SK-N-SH (cell line): ENCODE results near the gene BANF1. TPM values are rescaled to one million over a fixed set of nuclear protein-coding genes. Genes with fewer than 3 reads are reported as not detected.

Experiments used
- CTCF ChIA-PET: fragments of 300-600, 350-600 bp; formaldehyde crosslinking; extraction: SDS; loops from one replicate; lab custom pipeline; 2021; lab: Yijun Ruan, JAX
- POLR2A ChIA-PET: fragments of 350-600 bp; sonication (Branson Sonifier 250); formaldehyde crosslinking; extraction: SDS; loops from one replicate; lab custom pipeline; 2020; ENCODE audit warnings: antibody characterized with exemption, inconsistent platforms; lab: Yijun Ruan, JAX
- DNase-seq: peaks from one replicate; pipeline ENCODE4 v3.0.0; 2012
- H2AFZ ChIP-seq: fragments of 200-600 bp; sonication (generic); 2 replicates; pipeline ENCODE4 v1.8.1; 2016; ENCODE audit warnings: antibody characterized with exemption, mild to moderate bottlenecking, low read depth
- H3F3A ChIP-seq: fragments of 200-600 bp; sonication (generic); replicated peaks from 2 replicates; pipeline ENCODE3; 2016; ENCODE audit warnings: antibody characterized with exemption, mild to moderate bottlenecking; ENCODE audit not compliant: insufficient read depth
- H3K27ac ChIP-seq, 2 experiments: fragments of 200-500 bp in 1 of 2; fragments of 200-600 bp in 1 of 2; sonication (Bioruptor generic) in 1 of 2; sonication (generic), shearing (Covaris generic) in 1 of 2; 2 replicates each; pipeline versions ENCODE4 v1.5.1 to v1.6.1; 2014 to 2016; ENCODE audit warnings: low read depth in 2 of 2, inconsistent platforms in 1 of 2, low read length in 1 of 2, mild to moderate bottlenecking in 1 of 2, mixed read lengths in 1 of 2
- H3K27me3 ChIP-seq: fragments of 200-600 bp; sonication (generic), shearing (Covaris generic); 2 replicates; pipeline ENCODE4 v1.6.1; 2016; ENCODE audit warnings: mixed run types; ENCODE audit not compliant: insufficient read depth
- H3K36me3 ChIP-seq, 2 experiments: fragments of 200-500 bp in 1 of 2; fragments of 200-600 bp in 1 of 2; sonication (Bioruptor generic) in 1 of 2; sonication (generic) in 1 of 2; replicated peaks in 1 of 2; 2 replicates each; pipeline versions ENCODE3 to v1.5.1; 2014 to 2016; ENCODE audit warnings: low read length in 1 of 2, mild to moderate bottlenecking in 1 of 2; ENCODE audit not compliant: insufficient read depth in 2 of 2, control insufficient read depth in 1 of 2
- H3K4me1 ChIP-seq, 2 experiments: fragments of 200-500 bp in 1 of 2; fragments of 200-600 bp in 1 of 2; sonication (Bioruptor generic) in 1 of 2; sonication (generic), shearing (Covaris generic) in 1 of 2; 2 replicates each; pipeline versions ENCODE4 v1.5.1 to v1.6.1; 2014 to 2016; ENCODE audit warnings: low read depth in 1 of 2, low read length in 1 of 2, mixed run types in 1 of 2; ENCODE audit not compliant: insufficient read depth in 2 of 2, control insufficient read depth in 1 of 2
- H3K4me2 ChIP-seq: fragments of 200-600 bp; sonication (generic), shearing (Covaris generic); 2 replicates; pipeline ENCODE4 v1.6.1; 2017; ENCODE audit warnings: mixed run types
- H3K4me3 ChIP-seq, 2 experiments: fragments of 200-500 bp in 1 of 2; fragments of 200-600 bp in 1 of 2; sonication (Bioruptor generic) in 1 of 2; sonication (generic), shearing (Covaris generic) in 1 of 2; 2 replicates each; pipeline versions ENCODE4 v1.5.1 to v1.8.1; 2014 to 2016; ENCODE audit warnings: low read depth in 2 of 2, inconsistent platforms in 1 of 2, low read length in 1 of 2, mild to moderate bottlenecking in 1 of 2, mixed read lengths in 1 of 2, moderate library complexity in 1 of 2
- H3K79me2 ChIP-seq: fragments of 200-600 bp; sonication (generic); 2 replicates; pipeline ENCODE4 v1.8.1; 2017; ENCODE audit warnings: mild to moderate bottlenecking; ENCODE audit not compliant: insufficient read depth
- H3K9ac ChIP-seq: fragments of 200-600 bp; sonication (generic); 2 replicates; pipeline ENCODE4 v1.6.1; 2017; ENCODE audit warnings: mixed run types
- H3K9me2 ChIP-seq: fragments of 200-600 bp; sonication (generic); 2 replicates; pipeline ENCODE4 v1.6.1; 2017; ENCODE audit warnings: mixed run types
- H3K9me3 ChIP-seq: fragments of 200-600 bp; sonication (generic); 2 replicates; pipeline ENCODE4 v1.6.1; 2017; ENCODE audit warnings: mixed run types, mild to moderate bottlenecking, moderate library complexity
- H4K20me1 ChIP-seq: fragments of 200-600 bp; sonication (generic); 2 replicates; pipeline ENCODE4 v1.6.1; 2017; ENCODE audit warnings: mild to moderate bottlenecking, mixed run types; ENCODE audit not compliant: insufficient read depth
- EP300 ChIP-seq, 2 experiments: IDR thresholded peaks; 2 replicates each; pipeline versions ENCODE4 v1.4.0 to v1.6.1; 2012; ENCODE audit warnings: borderline replicate concordance in 1 of 2, low read depth in 1 of 2, low read length in 1 of 2
- EZH2phosphoT487 ChIP-seq: fragments of 200-600 bp; sonication (generic); IDR thresholded peaks from 2 replicates; pipeline ENCODE4 v1.6.1; 2017; ENCODE audit warnings: low read depth, mixed run types, mild to moderate bottlenecking, antibody characterized with exemption, moderate library complexity, borderline replicate concordance
- FOSL2 ChIP-seq: IDR thresholded peaks from 2 replicates; pipeline ENCODE4 v1.4.0; 2012; ENCODE audit warnings: low read depth, mild to moderate bottlenecking, moderate library complexity, borderline replicate concordance
- FOXM1 ChIP-seq: IDR thresholded peaks from 2 replicates; pipeline ENCODE4 v1.4.0; 2012; ENCODE audit warnings: low read depth, mild to moderate bottlenecking
- GABPA ChIP-seq: IDR thresholded peaks from 2 replicates; pipeline ENCODE4 v1.4.0; 2012; ENCODE audit warnings: low read depth, mild to moderate bottlenecking
- MEF2A ChIP-seq: IDR thresholded peaks from 2 replicates; pipeline ENCODE4 v1.4.0; 2012; ENCODE audit warnings: low read depth, borderline replicate concordance
- NFIC ChIP-seq: IDR thresholded peaks from 2 replicates; pipeline ENCODE4 v1.4.0; 2012; ENCODE audit warnings: borderline replicate concordance
- NRF1 ChIP-seq: IDR thresholded peaks from 2 replicates; pipeline ENCODE4 v1.6.1; 2012; ENCODE audit warnings: low read depth, mild to moderate bottlenecking, low read length
- RFX5 ChIP-seq: IDR thresholded peaks from 2 replicates; pipeline ENCODE4 v1.6.1; 2012; ENCODE audit warnings: mild to moderate bottlenecking, improper control_type of control experiment, low read length
- SIN3A ChIP-seq: IDR thresholded peaks from 2 replicates; pipeline ENCODE4 v1.6.1; 2012; ENCODE audit warnings: low read depth, mild to moderate bottlenecking, low read length, moderate library complexity, borderline replicate concordance
- SMC3 ChIP-seq: IDR thresholded peaks from 2 replicates; pipeline ENCODE4 v1.6.1; 2012; ENCODE audit warnings: low read depth, low read length, improper control_type of control experiment
- TEAD4 ChIP-seq: IDR thresholded peaks from 2 replicates; pipeline ENCODE4 v1.4.0; 2012; ENCODE audit warnings: mild to moderate bottlenecking, borderline replicate concordance; ENCODE audit not compliant: insufficient read depth
- WGBS: methylation state at CpG from one replicate; pipeline ENCODE4 v1.1.6; 2017; ENCODE audit warnings: low lambda C conversion rate; 5-methylcytosine and 5-hydroxymethylcytosine counted together
- polyA plus RNA-seq, 3 experiments: library from polyadenylated mRNA; depleted of rRNA; stranded (reverse); fragments of >200 nt; gene quantifications; 2 replicates each; pipeline ENCODE4 v1.2.3, GENCODE V29; 2012
- TF ChIP-seq, protein P1 (sequence below): IDR thresholded peaks from 2 replicates; pipeline ENCODE4; 2012
- TF ChIP-seq, protein P2 (sequence below): IDR thresholded peaks from 2 replicates; pipeline ENCODE4 v1.4.0; 2012; ENCODE audit warnings: low read depth

Gene BANF1
- polyA plus RNA-seq, 1 of the 3 experiments (the other 2 are of a cell fraction): 382 TPM

DNA sequence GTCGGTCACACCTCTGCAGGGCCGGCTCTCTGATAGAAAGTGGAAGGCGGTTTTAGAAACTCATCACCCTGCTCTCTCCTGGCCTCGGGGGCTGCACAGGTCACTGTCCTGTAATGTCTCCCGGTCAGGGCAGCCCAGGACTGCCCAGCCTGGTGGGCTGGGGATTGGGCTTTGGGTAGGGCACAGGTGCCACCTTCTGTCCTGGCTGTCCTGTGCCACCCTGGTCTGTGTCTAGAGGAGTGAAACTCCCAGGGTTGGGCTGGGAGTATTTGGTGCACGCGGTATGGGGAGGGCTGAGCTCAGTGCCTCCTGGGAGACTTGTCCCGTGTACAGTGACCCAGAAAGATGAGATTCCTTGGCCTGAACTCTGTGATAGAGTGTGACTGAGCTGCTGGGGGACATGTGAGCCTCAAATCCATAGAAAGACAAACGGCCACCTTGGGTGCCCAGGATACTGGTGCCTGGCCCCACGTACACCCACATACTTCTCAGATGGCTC is 23.0 kb upstream of the BANF1 start:
- Histone ChIP-seq H4K20me1 (no peaks in the 10 kb centered on the region), H3K9me3 (no peaks in the 10 kb centered on the region), H3K27ac (no peak overlapping the region), H3K27me3 (no peaks in the 10 kb centered on the region), H3K9me2 (no peaks in the 10 kb centered on the region), H3K36me3 (peaks cover 3 to 37% of the 10 kb centered on the region in 2 experiments)
- DNase-seq: peak; percentile 27
- CTCF ChIA-PET: interaction anchor here (1.3 to 20.1 kb wide), 4 partner anchors 9 to 130 kb away, joined by 3 to 261 read pairs (median 12); partner anchors contain the start of genes CCDC85B, CTSW and FIBP
- 85% methylated on average over 7 of the region's 10 CpGs for WGBS
- TF ChIP-seq TEAD4 (no peak), RFX5 (no peak), MEF2A (no peak)
- TF ChIP-seq, protein P1, sequence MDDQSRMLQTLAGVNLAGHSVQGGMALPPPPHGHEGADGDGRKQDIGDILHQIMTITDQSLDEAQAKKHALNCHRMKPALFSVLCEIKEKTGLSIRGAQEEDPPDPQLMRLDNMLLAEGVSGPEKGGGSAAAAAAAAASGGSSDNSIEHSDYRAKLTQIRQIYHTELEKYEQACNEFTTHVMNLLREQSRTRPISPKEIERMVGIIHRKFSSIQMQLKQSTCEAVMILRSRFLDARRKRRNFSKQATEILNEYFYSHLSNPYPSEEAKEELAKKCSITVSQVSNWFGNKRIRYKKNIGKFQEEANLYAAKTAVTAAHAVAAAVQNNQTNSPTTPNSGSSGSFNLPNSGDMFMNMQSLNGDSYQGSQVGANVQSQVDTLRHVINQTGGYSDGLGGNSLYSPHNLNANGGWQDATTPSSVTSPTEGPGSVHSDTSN: no peak
- TF ChIP-seq, protein P2, sequence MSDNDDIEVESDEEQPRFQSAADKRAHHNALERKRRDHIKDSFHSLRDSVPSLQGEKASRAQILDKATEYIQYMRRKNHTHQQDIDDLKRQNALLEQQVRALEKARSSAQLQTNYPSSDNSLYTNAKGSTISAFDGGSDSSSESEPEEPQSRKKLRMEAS: no peak
- TF ChIP-seq, all 33 proteins: peak for 0
- Histone ChIP-seq H3F3A (peaks cover 12% of the 10 kb centered on the region), H3K4me2 (no peak overlapping the region), H3K4me1 (no peaks in the 10 kb centered on the region), H3K9ac (no peak overlapping the region), H3K4me3 (no peak overlapping the region), H3K79me2 (no peaks in the 10 kb centered on the region), H2AFZ (no peak overlapping the region)
- POLR2A ChIA-PET: interaction anchor here (1.0 kb wide), 1 partner anchor 28 kb away, joined by 3 read pairs; no protein-coding TSS in a partner anchor

DNA sequence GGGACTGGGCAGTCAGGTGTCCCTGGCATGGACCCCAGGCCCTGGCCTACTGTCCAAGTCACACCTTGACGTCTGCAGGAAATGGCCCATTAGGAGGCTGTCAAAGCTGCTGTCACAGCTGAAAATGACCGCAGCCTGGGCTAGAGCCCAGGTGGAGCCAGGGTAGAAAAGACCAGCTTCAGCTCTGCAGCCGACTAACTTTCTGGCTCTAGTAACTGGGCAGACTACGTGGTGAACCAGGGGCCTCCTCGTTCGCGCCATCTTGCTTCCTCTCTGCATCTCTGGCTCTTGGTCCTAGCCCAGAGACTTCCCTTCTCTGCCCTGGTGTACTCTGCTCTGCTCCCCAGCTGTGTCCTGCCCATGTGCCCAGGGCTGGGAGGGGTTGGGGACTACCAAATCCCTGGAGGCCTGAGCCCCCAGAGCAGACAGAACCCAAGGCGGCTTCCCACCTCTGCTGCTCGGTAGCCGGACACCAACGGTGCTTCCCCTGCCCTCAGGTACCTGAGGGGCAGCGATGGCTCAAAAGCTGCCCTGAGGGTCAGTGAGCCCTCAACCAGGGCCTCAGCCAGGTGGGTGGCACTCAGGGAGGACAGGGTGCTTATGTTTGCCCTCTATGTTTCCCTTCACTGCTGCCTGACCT is 21.1 kb upstream of the BANF1 start:
- no peaks in the 10 kb centered on the region for H3K27me3 ChIP-seq
- H3K9ac ChIP-seq: no peak overlapping the region
- H4K20me1 ChIP-seq: no peaks in the 10 kb centered on the region
- peak; percentile 30 for DNase-seq
- H2AFZ ChIP-seq: no peak overlapping the region
- H3K4me1 ChIP-seq: no peaks in the 10 kb centered on the region
- no peak overlapping the region for H3K27ac ChIP-seq
- no peaks in the 10 kb centered on the region for H3K9me3 ChIP-seq
- TF ChIP-seq MEF2A (no peak), FOXM1 (no peak), EP300 (IDR thresholded peaks at IDR 0.05; ENCODE audit: borderline replicate concordance in 1 of 2, low read depth in 1 of 2, low read length in 1 of 2) (no peak), GABPA (no peak), NFIC (no peak), EZH2phosphoT487 (no peak), SMC3 (no peak), NRF1 (no peak), RFX5 (no peak), FOSL2 (no peak), SIN3A (no peak)
- ChIA-PET POLR2A (interaction anchor here (1.3 kb wide), 1 partner anchor 92 kb away, joined by 3 read pairs; the partner anchor contains the start of gene FIBP), CTCF (interaction anchor here (1.0 to 20.1 kb wide), 3 partner anchors 9 to 94 kb away, joined by 3 to 261 read pairs (median 5); partner anchors contain the start of genes CCDC85B, CTSW and FIBP)
- H3K9me2 ChIP-seq: no peaks in the 10 kb centered on the region
- peaks cover 3 to 32% of the 10 kb centered on the region in 2 experiments for H3K36me3 ChIP-seq
- peaks cover 12% of the 10 kb centered on the region for H3F3A ChIP-seq
- 87% methylated on average over 11 of the region's 12 CpGs for WGBS
- H3K79me2 ChIP-seq: no peaks in the 10 kb centered on the region
- H3K4me3 ChIP-seq: no peak overlapping the region
- no peak overlapping the region for H3K4me2 ChIP-seq
